Body of pancreas (tissue), 4 donors: ENCODE data around the gene BTBD9.

Experiments used
- CTCF ChIP-seq, 7 experiments: fragments of 450-650 bp in 4 of 7; fragments of 200-600 bp in 3 of 7; sonication (generic) in 3 of 7; IDR thresholded peaks; one replicate each; pipeline ENCODE4 v1.5.1; 2016 to 2019; ENCODE audit warnings: antibody characterized with exemption in 7 of 7
- POLR2A ChIP-seq, 3 donors: fragments of 450-650 bp; IDR thresholded peaks; one replicate each; pipeline ENCODE4 v1.6.1; 2016; ENCODE audit warnings: antibody characterized with exemption in 3 of 3, mild to moderate bottlenecking in 2 of 3

DNA sequence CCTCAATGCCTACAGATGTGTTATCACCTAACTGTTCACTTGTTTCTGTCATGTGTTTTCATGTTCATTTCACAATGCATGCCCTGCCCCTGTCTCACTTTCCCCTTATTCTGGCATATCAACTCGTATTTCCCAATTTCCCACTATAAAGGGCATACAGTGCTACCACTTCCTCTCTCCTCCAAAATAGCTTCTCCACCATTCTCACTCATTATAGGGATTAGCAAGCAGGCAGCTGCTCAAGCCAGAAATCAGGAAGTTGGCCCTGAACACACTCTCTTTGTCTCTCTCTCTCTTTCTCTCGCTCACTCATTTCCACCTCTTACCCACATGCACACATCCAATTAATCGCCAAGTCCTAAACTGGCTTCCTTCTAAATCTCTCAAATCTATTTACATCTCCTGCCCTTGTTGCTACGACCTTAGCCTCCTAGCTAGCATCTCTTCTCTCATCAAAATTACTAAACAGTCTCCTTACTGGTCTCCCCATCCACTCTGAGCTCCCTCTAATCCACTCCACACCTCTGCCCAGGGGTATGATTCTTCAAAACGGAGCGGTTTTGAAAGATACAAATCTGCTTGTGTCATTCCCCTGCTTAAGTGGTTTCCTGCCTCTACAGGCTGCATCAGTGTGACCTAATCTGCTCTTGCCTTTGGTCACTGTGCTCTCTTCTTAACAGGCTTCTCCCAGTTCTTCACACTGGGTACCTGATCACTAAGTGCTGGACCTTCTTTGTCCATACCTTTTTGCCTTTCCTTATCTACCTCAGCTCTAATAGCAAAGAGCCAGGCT lies 196.2 kb downstream of the BTBD9 start:
- TF ChIP-seq CTCF (IDR thresholded peaks at IDR 0.05), result no peak
- TF ChIP-seq POLR2A (IDR thresholded peaks at IDR 0.05), result no peak
